Sigmoid colon (tissue), 4 donors: Measurements from ENCODE around the gene THAP11.

Experiments
- POLR2A ChIP-seq, 2 donors: fragments of 450-650 bp; IDR thresholded peaks; one replicate each; pipeline ENCODE4 v1.6.1; 2016; ENCODE audit warnings: antibody characterized with exemption in 2 of 2, mild to moderate bottlenecking in 2 of 2, moderate library complexity in 2 of 2
- POLR2AphosphoS5 ChIP-seq, 4 donors: sonication (generic); formaldehyde crosslinking; IDR thresholded peaks; one replicate each; pipeline ENCODE4 v1.6.1; 2017; ENCODE audit warnings: antibody characterized with exemption in 4 of 4

- TF ChIP-seq POLR2AphosphoS5 (IDR thresholded peaks at IDR 0.05) (no peak), POLR2A (IDR thresholded peaks at IDR 0.05) (no peak)
Observed at GRCh38 chr16:67828651-67829050, 13.5 kb upstream of the THAP11 start.
